ENCODE measurements around the gene GATA1.

Gene GATA1

DNA sequence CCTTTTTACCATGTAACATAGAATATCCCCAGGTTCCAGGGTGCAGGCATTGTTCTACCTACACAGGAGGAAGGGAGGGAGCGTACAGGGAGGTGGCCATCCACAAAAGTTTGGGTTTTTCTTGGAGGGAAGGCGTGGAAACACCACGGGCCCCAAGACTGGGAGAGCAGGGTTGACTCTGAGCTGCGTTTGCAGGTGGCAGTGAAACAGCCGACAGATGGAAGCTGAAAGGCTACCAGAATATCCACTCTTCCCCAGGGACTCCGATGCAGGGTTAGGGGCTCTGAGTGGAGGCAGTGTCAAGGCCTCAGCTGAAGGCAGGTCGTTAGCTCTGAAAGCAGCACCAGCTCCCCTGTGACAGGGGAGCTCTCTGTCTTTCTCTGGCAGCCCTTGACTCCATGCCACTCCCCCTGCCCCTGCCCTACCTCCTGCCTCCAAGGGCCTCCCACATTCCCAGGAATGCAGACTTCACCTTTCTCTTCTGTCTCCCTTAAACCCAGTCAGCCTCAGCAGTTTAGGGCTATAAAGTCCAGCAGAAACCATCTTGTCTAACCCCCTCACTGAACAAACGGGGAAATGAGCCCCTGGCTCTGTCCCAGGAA, 38.9 kb upstream of the GATA1 start:
- TF ChIP-seq, protein P1, sequence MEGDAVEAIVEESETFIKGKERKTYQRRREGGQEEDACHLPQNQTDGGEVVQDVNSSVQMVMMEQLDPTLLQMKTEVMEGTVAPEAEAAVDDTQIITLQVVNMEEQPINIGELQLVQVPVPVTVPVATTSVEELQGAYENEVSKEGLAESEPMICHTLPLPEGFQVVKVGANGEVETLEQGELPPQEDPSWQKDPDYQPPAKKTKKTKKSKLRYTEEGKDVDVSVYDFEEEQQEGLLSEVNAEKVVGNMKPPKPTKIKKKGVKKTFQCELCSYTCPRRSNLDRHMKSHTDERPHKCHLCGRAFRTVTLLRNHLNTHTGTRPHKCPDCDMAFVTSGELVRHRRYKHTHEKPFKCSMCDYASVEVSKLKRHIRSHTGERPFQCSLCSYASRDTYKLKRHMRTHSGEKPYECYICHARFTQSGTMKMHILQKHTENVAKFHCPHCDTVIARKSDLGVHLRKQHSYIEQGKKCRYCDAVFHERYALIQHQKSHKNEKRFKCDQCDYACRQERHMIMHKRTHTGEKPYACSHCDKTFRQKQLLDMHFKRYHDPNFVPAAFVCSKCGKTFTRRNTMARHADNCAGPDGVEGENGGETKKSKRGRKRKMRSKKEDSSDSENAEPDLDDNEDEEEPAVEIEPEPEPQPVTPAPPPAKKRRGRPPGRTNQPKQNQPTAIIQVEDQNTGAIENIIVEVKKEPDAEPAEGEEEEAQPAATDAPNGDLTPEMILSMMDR (IDR thresholded peaks at IDR 0.05; ENCODE audit: low read depth, low read length, missing control alignments) = no peak
- no peak overlapping the region for H3K4me3 ChIP-seq (ENCODE audit: low read depth, low read length)
- no peak for DNase-seq (ENCODE audit: low read depth)

DNA sequence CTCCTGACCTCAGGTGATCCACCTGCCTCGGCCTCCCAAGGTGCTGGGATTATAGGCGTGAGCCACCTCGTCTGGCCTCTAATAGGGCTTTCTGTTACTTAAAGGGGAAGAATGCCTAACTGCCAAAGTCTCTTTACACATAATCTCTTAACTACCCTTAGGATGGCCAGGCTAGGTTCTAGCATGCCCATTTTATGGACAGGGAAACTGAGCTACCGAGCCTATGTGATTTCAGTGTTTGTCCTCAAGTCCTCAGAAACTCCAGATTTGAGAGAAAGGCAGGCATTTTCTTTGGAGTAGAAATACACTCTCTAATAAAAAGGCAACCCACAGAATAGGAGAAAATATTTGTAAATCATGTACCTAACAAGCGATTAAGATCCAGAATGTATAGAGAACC, 37.2 kb upstream of the GATA1 start:
- TF ChIP-seq, protein P1 (IDR thresholded peaks at IDR 0.05; ENCODE audit: low read depth, low read length, missing control alignments) = no peak
- no peak overlapping the region for H3K4me3 ChIP-seq (ENCODE audit: low read depth, low read length)
- DNase-seq (ENCODE audit: low read depth) = no peak

DNA sequence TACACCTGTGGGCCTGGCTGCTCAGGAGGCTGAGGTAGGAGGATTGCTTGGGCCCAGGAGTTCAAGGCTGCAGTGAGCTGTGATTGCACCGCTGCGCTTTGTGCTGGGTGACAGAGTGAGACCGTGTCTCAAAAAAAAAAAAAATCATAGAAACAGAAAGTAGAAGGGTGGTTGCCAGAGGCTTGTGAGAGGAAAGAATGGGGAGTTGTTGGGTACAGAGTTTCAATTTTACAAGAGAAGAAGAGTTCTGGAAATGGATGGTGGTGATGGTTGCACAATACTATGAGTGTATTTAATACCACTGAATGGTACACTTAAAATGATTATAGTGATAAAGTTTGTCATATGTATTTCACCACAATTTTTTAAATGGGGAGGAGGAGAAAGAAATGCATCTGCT, 35.0 kb upstream of the GATA1 start:
- TF ChIP-seq, protein P1 (IDR thresholded peaks at IDR 0.05; ENCODE audit: low read depth, low read length, missing control alignments) = no peak
- no peak overlapping the region for H3K4me3 ChIP-seq (ENCODE audit: low read depth, low read length)
- no peak for DNase-seq (ENCODE audit: low read depth)

DNA sequence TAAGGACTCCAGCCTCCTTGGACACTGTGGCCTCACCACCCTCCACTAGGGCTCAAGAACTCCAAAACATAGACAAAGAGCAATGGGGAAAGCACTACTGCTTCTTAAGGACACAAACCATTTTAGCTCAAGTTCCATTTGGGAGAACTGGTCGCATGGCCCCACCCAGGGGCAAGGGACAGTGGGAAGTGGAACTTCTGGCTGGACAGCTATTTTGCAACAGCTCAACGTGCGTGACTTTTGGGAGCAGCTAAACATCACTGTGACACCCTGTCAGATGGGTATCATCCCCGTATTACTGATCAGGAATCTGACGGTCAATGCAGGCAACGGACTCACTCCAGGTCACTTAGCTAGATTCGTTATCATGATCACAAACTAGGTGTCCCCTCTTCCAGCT, 33.9 kb upstream of the GATA1 start:
- H3K4me3 ChIP-seq (ENCODE audit: low read depth, low read length) = no peak overlapping the region
- TF ChIP-seq, protein P1 (IDR thresholded peaks at IDR 0.05; ENCODE audit: low read depth, low read length, missing control alignments) = no peak
- no peak for DNase-seq (ENCODE audit: low read depth)

DNA sequence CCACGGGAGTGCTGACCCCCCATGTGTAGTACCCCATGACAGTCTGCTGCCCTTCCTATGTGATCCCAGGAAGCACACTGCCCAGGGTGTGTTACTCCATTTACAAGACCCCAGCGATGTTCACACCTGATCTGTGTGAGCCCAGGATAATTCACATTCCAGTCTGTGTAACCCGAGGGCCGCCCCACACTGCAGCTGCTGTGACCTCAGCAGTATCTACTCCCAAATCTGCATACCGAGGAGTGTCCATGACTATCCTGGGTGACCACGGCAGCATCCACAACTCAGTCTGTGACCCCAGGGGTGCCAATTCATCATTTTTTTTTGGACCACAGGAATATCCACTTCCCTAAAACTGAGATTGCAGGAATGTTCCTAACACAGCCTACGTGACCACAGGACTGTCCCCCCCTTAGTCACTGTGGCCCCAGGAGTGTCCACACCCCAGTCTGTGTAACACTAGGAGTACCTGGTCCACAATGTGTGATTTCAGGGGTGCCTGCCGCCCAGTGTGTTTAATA, 32.6 kb upstream of the GATA1 start:
- H3K4me3 ChIP-seq (ENCODE audit: low read depth, low read length) = no peak overlapping the region
- no peak for DNase-seq (ENCODE audit: low read depth)
- TF ChIP-seq, protein P1 (IDR thresholded peaks at IDR 0.05; ENCODE audit: low read depth, low read length, missing control alignments) = no peak

DNA sequence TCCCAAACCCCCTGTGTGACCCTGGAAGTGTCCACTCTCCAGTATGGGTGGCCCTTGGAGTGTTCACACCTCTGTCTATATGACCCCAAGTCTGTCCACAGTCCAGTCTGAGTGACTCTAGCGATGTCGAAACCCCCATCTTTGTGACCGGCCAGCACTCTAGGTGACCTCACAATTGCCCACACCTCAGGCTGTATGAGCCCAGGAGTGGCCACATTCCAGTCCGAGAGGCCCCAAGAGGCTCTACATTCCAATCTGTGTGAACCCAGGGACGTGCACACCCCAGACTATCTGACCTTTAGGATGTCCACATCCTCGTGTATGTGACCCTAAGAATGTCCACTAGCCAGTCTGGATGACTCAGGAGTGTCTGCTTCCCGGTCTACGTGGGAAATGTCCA, 32.2 kb upstream of the GATA1 start:
- H3K4me3 ChIP-seq (ENCODE audit: low read depth, low read length) = no peak overlapping the region
- TF ChIP-seq, protein P1 (IDR thresholded peaks at IDR 0.05; ENCODE audit: low read depth, low read length, missing control alignments) = no peak
- no peak for DNase-seq (ENCODE audit: low read depth)

All from GM12864 (cell line).